Activated T-helper 1 cell treated with anti-CD3 and anti-CD28 coated beads, Interleukin-2, amount 50 U/mL, for 16 hours (primary cell): ENCODE results near the gene KATNB1.

Experiments
- DNase-seq, 2 donors: peaks; one replicate each; pipeline ENCODE4 v3.0.0-alpha.2; 2020; ENCODE audit warnings: low read depth in 1 of 2, low spot score in 1 of 2

KATNB1 gene

GRCh38 chr16:57755726-57756423 is 20.3 kb downstream of the KATNB1 start:
- DNase-seq = no peak

DNA sequence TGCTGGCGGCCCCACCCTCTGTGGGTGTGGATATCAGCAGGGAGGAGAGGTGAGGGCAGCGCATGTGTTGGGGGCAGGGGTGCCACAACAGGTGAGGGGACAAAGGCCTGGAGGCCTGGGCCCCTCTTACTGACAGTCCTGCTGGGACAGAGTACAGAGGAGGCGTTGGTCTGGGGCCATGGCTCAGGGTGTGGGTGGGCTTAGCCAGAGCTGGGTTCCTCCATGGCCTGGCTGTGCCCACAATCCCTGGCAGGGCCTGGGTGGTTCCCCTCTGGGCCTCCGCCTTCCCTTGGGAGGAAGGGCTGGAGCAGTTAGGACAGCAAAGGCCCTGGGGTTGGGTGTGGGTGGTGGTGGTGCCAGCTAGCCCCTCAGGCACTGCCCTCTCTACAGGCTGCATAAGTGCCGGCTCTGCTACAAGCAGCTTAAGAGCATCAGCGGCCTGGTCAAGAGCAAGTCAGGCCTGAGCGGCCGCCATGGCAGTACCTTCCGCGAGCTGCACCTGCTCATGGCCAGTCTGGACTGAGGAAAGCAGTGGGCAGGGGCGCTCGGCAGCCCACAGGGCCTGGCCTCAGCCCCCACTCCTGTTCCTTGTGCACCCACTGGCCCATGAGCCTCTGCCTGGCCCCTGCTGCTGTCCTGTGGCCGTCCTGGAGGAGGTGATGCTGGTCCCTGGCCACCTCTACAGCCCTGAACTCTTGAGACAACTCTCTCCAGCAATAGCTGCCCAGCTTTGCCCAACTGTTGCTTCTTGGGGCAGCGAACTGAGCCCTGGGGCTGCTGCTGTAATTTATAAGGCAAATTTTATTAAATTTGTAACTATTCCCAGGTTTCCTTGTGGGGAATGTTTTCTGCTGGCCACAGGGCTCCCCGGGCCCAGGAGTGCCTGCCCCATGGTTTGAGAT is 21.1 kb downstream of the KATNB1 start:
- no peak for DNase-seq

GRCh38 chr16:57757326-57757786 is 21.8 kb downstream of the KATNB1 start:
- DNase-seq = peak; percentile 81 to 89

GRCh38 chr16:57757883-57758282 is 22.3 kb downstream of the KATNB1 start:
- no peak for DNase-seq

DNA sequence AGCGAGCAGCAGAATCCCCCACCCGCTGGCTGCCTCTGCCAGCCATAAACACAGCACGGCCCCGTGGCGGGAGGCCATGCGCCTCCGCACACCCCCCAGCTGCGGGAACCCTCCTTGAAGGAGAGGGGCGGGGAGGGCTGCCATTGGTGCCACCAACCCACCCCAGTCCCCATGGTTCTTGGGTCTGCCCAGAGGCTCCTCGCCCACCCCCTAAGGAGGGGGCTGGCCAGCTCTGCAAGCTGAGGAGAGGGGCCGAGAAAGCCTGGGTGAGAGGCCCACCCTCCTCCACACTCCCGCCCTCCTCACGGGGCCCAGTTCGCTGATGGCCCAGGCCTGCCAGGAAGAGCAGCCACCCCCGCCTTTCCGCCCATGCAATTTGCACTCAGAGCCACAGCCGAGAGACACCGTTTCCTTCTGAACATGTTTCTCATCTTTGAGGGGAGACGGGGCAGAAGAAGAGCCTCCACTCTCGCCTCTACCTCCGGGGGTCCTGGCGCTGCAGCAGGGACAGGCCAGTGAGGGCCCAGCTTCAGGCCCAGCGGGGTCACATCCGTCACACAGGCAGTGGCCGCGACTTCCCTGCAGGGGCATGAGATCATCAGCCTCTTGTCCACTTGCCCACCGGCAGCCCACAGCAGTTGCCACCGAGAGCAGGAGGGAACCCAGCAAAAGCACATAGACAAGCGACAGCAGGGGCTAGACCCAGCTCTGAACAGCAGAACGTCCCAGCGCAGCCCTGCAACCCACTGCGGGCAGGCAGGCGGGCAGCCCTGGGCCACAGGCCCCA is 23.0 kb downstream of the KATNB1 start:
- no peak for DNase-seq

DNA sequence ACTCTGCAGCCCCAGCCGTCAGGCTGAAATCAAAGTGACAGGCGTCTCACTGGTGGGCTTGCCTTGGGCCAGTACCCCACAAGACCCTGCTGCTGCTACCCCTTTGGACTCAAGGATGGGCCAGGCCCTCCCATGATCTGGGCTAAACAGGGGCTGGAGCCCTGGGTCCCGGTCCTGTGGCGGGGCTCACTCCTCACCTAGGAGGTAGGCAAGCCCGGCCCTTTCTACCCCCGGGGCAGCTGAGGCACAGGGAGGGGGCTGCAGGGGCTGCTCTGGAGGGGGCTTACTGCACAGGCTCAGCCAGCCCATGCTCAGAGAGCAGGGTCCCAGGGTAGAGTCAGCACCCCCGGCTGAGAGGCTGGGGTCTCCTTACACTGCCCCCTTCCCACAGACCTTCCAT is 23.6 kb downstream of the KATNB1 start:
- DNase-seq = no peak

GRCh38 chr16:57759541-57760356 is 24.2 kb downstream of the KATNB1 start:
- DNase-seq = no peak

- no peak for DNase-seq
Measured at GRCh38 chr16:57760357-57761160, 25.0 kb downstream of the KATNB1 start.

GRCh38 chr16:57761301-57761700 is 25.7 kb downstream of the KATNB1 start:
- no peak for DNase-seq

GRCh38 chr16:57761957-57762356 is 26.4 kb downstream of the KATNB1 start:
- DNase-seq = no peak

GRCh38 chr16:57762365-57763040 is 26.9 kb downstream of the KATNB1 start:
- no peak for DNase-seq

GRCh38 chr16:57763285-57764005 is 27.9 kb downstream of the KATNB1 start:
- DNase-seq = no peak

DNA sequence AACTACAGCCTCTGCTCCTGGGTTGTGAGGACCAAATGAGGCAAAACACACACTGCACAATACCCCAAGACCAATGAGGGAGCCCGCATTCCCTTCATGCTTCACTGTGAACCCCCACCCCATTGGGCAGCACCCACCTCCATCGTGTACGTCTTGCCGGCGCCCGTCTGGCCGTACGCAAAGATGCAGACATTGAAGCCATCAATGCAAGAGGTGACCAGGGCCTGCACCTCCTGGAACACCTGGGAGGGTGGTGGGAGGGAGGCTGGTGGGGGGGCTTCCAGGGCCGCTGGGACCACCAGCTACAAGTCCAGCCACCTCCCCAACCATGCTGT is 28.4 kb downstream of the KATNB1 start:
- no peak for DNase-seq

DNA sequence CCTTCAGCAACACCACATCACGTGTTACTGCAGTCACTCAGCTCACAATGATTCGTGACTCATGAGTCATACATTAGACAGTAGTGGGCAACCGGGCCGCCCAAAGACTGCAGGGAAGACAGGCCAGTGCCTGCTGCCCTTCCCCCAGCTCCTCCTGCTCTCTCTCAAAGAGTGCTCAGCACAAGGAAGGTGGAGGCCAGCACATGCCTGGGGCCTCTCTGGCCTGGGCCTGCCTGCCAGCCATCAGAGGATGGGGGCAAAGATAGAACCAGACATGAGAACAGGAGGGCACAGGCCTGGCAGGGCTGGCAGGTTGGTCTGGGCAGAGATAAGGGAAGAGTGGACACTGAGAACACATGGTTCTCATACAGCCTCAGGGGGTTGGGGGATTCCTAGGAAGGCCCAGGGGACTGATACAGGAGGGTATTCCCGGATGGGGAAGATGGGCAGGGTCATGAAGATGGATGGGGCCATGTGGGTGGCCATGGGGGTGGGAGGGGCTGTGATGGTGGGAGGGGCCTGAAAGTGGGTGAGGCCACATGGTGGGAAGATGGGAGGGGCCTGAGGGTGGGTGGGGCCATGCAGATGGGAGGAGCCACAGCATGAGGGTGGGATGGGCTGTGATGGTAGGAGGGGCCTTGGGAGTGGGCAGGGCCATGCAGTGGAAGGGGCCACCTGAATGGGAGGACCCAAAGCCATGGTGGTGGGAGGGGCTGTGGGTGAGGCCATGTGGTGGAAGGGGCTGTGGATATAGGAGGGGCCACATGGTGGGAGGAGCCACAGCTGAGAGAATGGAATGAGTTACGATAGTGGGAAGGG is 29.0 kb downstream of the KATNB1 start:
- DNase-seq = no peak

GRCh38 chr16:57765160-57765728 is 29.7 kb downstream of the KATNB1 start:
- no peak for DNase-seq

- DNase-seq = no peak
Measured at GRCh38 chr16:57766714-57767348, 31.3 kb downstream of the KATNB1 start.

GRCh38 chr16:57769541-57770145 is 34.1 kb downstream of the KATNB1 start:
- no peak for DNase-seq
